T47D (cell line): ENCODE measurements around the gene CAPN12.
A peak's percentile ranks its signal among the peaks of the same experiment; 100 is the strongest.

Experiments
- DNase-seq, 2 experiments: peaks; one replicate each; pipeline versions ENCODE4 v3.0.0 to v3.0.0-alpha.2; 2011 to 2012; ENCODE audit warnings: low read depth in 1 of 2, low spot score in 1 of 2
- JUND ChIP-seq: IDR thresholded peaks from 2 replicates; pipeline ENCODE4 v1.6.1; 2012; ENCODE audit warnings: low read depth
- in situ Hi-C: cut with HindIII; loops from 2 replicates; pipeline ENCODE4 v1.10.0; 2016; ENCODE audit warnings: low sequenced_read_pairs, low pct_unique_long_range_greater_than_20kb

The CAPN12 gene

DNA sequence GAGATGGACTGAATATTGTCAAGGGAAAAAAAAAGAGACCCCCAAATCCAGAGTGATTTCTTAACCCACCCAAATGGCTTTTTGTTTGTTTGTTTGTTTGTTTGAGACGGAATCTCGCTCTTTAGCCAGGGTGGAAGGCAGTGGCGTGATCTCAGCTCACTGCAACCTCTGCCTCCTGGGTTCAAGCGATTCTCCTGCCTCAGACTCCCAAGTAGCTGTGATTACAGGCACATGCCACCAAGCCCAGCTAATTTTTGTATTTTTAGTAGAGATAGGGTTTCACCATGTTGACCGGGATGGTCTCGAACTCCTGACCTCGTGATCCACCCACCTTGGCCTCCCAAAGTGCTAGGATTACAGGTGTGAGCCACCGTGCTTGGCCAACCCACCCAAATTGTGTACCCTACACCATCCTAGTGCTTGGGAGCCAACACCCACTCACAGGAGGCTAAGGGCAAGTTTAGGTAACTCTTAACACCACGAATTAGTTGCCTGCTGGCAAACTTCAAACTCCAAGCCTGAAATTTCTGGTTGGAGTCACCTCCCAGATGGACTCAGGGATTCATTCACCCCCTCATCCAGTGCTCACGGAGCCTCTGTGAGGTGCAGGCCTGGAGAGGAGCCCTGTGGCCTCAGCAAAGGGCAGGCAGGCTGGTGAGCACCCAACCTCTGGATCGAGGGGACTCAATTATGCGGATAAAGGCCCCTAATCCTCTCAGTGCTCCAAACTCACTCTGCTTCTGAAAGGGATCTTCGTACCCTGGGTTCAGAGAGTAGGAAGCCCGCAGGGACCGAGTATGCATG is 59.2 kb downstream of the CAPN12 start:
- no peak for DNase-seq
- TF ChIP-seq JUND: no peak
- in situ Hi-C loops: no loop called here

DNA sequence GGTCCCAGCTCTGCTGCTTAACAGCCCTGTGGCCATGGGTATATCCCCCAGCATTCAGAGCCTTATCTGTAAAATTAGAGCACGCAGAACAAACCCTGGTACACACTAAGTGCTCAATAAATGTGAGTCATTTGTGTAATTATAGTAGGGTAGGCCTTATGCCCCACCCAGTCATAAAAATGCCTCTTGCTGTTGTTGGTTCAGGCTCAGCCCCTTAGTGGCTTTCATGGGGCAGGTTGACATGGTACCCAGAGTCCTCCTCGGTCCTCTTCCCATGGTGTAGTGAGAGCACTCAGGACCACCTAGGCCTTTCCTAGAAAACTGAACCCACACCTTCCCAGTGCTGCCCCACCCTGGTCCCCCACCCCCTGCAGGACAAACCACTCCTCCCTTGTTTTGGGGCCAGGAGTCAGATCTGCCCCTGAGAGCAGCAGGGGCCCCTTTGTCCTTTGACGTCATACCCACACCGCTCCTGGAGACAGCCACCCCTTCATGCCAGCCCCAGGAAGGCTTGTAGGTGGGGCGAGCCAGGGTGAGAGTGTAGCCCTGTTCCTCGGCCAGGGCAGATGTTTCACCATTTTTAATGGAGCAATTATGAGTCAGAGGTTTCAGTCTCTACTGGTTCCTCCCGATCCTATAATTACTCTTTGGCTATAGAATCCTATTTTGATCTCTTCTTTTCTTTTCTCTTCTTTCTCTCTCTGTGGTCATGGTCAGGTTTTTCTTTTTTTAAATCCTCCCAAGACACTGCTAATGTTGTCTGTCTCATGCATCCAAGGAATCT is 60.0 kb downstream of the CAPN12 start:
- in situ Hi-C loops: no loop called here
- TF ChIP-seq JUND: no peak
- DNase-seq: no peak

DNA sequence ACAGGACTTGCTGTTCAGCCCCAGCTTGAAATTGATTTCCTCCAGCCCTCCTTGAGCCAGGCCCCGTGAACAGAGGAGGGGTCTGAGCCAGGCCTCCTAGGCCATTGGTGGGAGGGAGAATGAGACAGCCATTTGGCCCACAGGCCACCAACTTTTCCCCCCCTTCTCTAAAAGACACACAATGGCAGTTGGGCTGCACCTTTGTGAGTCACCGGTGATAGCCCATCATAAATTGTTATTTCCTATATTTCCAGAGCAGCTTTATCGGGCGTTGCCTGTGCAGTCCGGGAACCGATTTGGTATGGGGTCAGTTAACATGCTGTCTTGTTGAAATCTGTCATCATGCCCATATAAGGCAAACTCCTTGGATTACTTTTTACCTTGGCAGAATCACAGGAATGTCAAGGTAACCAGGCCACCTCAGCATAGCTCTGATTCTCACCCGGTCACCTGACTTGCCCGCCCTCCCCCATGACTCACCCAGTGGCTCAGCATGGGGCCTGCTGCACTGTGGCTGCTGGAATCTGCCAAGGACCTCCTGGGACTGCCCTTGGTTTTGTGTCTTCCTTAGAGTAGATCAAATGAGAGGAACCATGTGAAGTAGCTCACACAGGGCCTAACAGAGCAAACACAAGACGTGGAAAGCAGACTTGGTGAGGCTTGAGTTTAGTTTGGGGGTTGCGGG is 60.7 kb downstream of the CAPN12 start:
- in situ Hi-C loops: no loop called here
- peak; percentile 43 to 88 for DNase-seq
- TF ChIP-seq JUND: peak; percentile 52; the same call in 1 of the 2 replicates

DNA sequence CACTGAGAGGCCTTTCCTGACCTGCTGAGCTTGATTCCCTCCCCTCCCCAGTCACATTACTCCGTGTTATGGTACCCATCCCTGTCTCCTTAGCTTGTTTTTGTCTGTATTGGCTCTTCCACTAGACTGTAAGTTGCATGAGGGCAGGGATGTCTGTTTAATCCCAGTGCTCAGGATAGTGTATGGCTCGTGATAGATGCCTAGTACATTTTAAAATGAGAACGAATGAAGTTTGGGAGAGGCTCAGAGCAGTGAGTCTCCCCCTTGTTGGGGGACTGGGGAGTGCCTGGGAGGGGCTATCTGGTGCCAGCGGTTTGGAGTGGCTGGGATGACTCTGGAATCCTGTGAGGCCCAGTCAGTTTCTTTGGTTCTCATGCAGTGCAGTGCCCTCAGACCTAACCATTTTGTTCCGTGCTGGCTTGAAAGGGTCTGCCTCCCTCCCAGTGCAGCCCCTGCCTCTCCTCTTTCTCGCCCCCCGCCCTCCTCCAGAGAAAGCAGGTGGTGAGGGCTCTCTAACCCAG is 61.3 kb downstream of the CAPN12 start:
- no peak for DNase-seq
- TF ChIP-seq JUND: no peak
- in situ Hi-C loops: no loop called here

DNA sequence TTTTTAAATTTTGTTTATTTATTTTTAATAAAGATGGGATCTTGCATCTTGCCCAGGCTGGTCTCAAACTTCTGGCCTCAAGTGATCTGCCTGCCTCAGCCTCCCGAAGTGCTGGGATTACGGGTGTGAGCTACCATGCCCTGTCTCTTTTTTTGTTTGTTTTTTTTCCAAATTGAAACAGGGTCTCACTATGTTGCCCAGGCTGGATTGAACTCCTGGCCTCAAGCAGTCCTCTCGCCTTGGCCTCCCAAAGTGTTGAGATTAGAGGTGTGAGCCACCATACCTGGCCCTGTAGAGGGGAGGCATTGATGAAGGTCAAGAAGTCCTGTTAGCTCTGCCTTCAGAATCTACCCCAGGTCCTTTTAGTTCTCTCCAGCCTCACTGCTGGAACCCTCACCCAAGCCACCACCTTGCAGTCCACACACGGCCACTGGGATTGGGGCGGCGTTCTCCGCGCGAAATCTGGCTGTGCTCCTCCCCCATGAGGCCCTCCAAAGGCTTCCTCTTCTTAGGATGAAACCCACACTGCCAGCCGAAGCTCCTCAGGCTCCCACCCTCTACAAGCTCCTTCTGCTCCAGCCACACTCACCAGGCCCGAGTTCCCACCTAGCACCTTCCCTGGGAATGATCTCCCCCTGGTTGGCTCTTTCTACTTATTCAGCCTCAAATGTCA is 61.9 kb downstream of the CAPN12 start:
- no peak for DNase-seq
- TF ChIP-seq JUND: no peak
- in situ Hi-C loops: no loop called here
